ENCODE results near the gene WWOX.

- TF ChIP-seq CHD1 (IDR thresholded peaks at IDR 0.05; ENCODE audit: low read depth, low read length) (no peak), CTCF (IDR thresholded peaks at IDR 0.05; ENCODE audit: control extremely low read depth in 1 of 3, insufficient read depth in 1 of 3, low read depth in 1 of 3, low read length in 3 of 3) (no peak), POLR2A (IDR thresholded peaks at IDR 0.05; ENCODE audit: control extremely low read depth in 1 of 2, low read depth in 2 of 2, low read length in 2 of 2) (no peak), SP4 (IDR thresholded peaks at IDR 0.05; ENCODE audit: low read length) (no peak), YY1 (IDR thresholded peaks at IDR 0.05; ENCODE audit: low read depth, low read length) (no peak), SP1 (IDR thresholded peaks at IDR 0.05; ENCODE audit: low read depth, low read length) (no peak), MAFK (IDR thresholded peaks at IDR 0.05; ENCODE audit: low read depth, low read length) (no peak), TCF12 (IDR thresholded peaks at IDR 0.05; ENCODE audit: low read depth, low read length) (no peak), RBBP5 (IDR thresholded peaks at IDR 0.05; ENCODE audit: borderline replicate concordance, low read depth, low read length) (no peak), TAF1 (IDR thresholded peaks at IDR 0.05; ENCODE audit: low read depth, low read length) (no peak), POLR2AphosphoS5 (IDR thresholded peaks at IDR 0.05; ENCODE audit: low read depth, low read length) (no peak), EZH2 (IDR thresholded peaks at IDR 0.05; ENCODE audit: low read depth, low read length, severe bottlenecking) (no peak)
Observed at GRCh38 chr16:79098907-79099306, 999.5 kb downstream of the WWOX start.

Data from H1 (cell line).